GM12878 (cell line): ENCODE measurements around the gene KCNK1.

Experiments used
- ATF7 ChIP-seq: fragments of 450-650 bp; IDR thresholded peaks from 2 replicates; pipeline ENCODE4 v1.6.1; 2016; ENCODE audit warnings: low read depth, mild to moderate bottlenecking
- TAF1 ChIP-seq: IDR thresholded peaks from 2 replicates; pipeline ENCODE4 v1.6.1; 2011; ENCODE audit warnings: mild to moderate bottlenecking, low read depth, low read length, borderline replicate concordance
- TF ChIP-seq, protein P1 (sequence below): fragments of 450-650 bp; formaldehyde crosslinking; IDR thresholded peaks from 2 replicates; pipeline ENCODE4 v1.4.0; 2022; ENCODE audit warnings: mild to moderate bottlenecking, moderate library complexity

GRCh38 chr1:233566886-233567285 is 47.0 kb upstream of the KCNK1 start:
- no peak for TF ChIP-seq ATF7
- TF ChIP-seq, protein P1, sequence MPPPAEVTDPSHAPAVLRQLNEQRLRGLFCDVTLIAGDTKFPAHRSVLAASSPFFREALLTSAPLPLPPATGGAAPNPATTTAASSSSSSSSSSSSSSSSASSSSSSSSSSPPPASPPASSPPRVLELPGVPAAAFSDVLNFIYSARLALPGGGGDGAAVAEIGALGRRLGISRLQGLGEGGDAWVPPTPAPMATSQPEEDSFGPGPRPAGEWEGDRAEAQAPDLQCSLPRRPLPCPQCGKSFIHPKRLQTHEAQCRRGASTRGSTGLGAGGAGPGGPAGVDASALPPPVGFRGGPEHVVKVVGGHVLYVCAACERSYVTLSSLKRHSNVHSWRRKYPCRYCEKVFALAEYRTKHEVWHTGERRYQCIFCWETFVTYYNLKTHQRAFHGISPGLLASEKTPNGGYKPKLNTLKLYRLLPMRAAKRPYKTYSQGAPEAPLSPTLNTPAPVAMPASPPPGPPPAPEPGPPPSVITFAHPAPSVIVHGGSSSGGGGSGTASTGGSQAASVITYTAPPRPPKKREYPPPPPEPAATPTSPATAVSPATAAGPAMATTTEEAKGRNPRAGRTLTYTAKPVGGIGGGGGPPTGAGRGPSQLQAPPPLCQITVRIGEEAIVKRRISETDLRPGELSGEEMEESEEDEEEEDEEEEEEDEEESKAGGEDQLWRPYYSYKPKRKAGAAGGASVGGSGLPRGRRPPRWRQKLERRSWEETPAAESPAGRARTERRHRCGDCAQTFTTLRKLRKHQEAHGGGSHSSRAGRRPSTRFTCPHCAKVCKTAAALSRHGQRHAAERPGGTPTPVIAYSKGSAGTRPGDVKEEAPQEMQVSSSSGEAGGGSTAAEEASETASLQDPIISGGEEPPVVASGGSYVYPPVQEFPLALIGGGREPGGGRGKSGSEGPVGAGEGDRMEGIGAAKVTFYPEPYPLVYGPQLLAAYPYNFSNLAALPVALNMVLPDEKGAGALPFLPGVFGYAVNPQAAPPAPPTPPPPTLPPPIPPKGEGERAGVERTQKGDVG (CRISPR knock-in tag): no peak
- no peak for TF ChIP-seq TAF1
